K562 (cell line): ENCODE data around the gene ADAMTSL2. TPM values are rescaled to one million over a fixed set of nuclear protein-coding genes. Genes with fewer than 3 reads are reported as not detected.

Experiments
- ATF7 ChIP-seq: fragments of 450-650 bp; IDR thresholded peaks from 2 replicates; pipeline ENCODE4 v1.7.1; 2014; ENCODE audit warnings: mild to moderate bottlenecking, moderate library complexity
- CEBPG ChIP-seq, 3 experiments: fragments of 200-800 bp in 1 of 3; sonication (Bioruptor generic) in 1 of 3; sonication (generic) in 1 of 3; formaldehyde crosslinking in 1 of 3; IDR thresholded peaks in 2 of 3; conservative IDR thresholded peaks in 1 of 3; 2 replicates each; pipeline versions ENCODE4 v1.6.1 to v1.8.0; 2016 to 2022; ENCODE audit warnings: missing compliant biosample characterization in 2 of 3, missing genetic modification characterization in 2 of 3, mild to moderate bottlenecking in 1 of 3, missing genetic modification reagents in 1 of 3
- GATAD2A ChIP-seq: fragments of 450-650 bp; IDR thresholded peaks from 2 replicates; pipeline ENCODE4 v1.6.1; 2017
- HDAC8 ChIP-seq: fragments of 450-650 bp; IDR thresholded peaks from 2 replicates; pipeline ENCODE4 v1.6.1; 2016; ENCODE audit warnings: mild to moderate bottlenecking, missing genetic modification characterization, moderate library complexity, missing compliant biosample characterization
- MTA3 ChIP-seq: fragments of 450-650 bp; formaldehyde crosslinking; IDR thresholded peaks from 2 replicates; pipeline ENCODE4 v1.6.1; 2017; ENCODE audit warnings: mild to moderate bottlenecking, borderline replicate concordance
- PCBP2 ChIP-seq: fragments of 200-400 bp; formaldehyde crosslinking; IDR thresholded peaks from 2 replicates; pipeline ENCODE4 v1.6.1; 2018; ENCODE audit warnings: low read length, low read depth, mild to moderate bottlenecking, moderate library complexity; ENCODE audit not compliant: poor library complexity, severe bottlenecking
- POLR2AphosphoS5 ChIP-seq: IDR thresholded peaks from 2 replicates; pipeline ENCODE4 v1.6.1; 2011; ENCODE audit warnings: mild to moderate bottlenecking, low read depth, low read length, moderate library complexity; ENCODE audit not compliant: control insufficient read depth, insufficient read depth
- RBM25 ChIP-seq: fragments of 200-400 bp; formaldehyde crosslinking; IDR thresholded peaks from 2 replicates; pipeline ENCODE4 v1.6.1; 2018; ENCODE audit warnings: low read length, low read depth, moderate library complexity; ENCODE audit not compliant: severe bottlenecking
- SOX6 ChIP-seq: fragments of 450-650 bp; IDR thresholded peaks from 2 replicates; pipeline ENCODE4 v1.6.1; 2014; ENCODE audit warnings: mild to moderate bottlenecking
- ZBTB34 ChIP-seq: fragments of 250-450 bp; sonication (Bioruptor Pico); IDR thresholded peaks from 2 replicates; pipeline ENCODE4 v1.8.0; 2021; ENCODE audit warnings: mild to moderate bottlenecking, moderate library complexity
- ZNF449 ChIP-seq: fragments of 250-450 bp; sonication (Bioruptor Pico); IDR thresholded peaks from 2 replicates; pipeline ENCODE4 v1.8.0; 2022; ENCODE audit warnings: moderate library complexity, mild to moderate bottlenecking, inconsistent platforms
- polyA plus RNA-seq, 8 experiments: library from polyadenylated mRNA; depleted of rRNA in 4 of 8; stranded (reverse) in 5 of 8; unstranded in 3 of 8; fragments of >200 nt; fragmentation: Nextera tagmentation in 2 of 8; fragmentation: Illumina TruSeq in 1 of 8; extraction: Ambion mirVana in 2 of 8; extraction: Trizol in 1 of 8; gene quantifications; 2 replicates each; pipeline versions ENCODE4 v1.2.1 to v1.2.3, GENCODE V29; 2011 to 2014; ENCODE audit warnings: inconsistent platforms in 1 of 8, missing spikeins in 1 of 8
- total RNA-seq, 7 experiments: library from RNA; depleted of rRNA in 6 of 7; stranded (reverse); fragments of >200 nt in 6 of 7; fragmentation: Illumina TruSeq in 2 of 7; extraction: Trizol in 2 of 7; gene quantifications; 2 replicates each; pipeline versions ENCODE4 v1.2.1 to v1.2.3, GENCODE V29; 2011 to 2021; ENCODE audit warnings: low replicate concordance in 1 of 7

The ADAMTSL2 gene
- total and polyA plus RNA-seq, 9 of the 15 experiments (the other 6 are each of a cell fraction or from before 2014, with no cell fraction given), result 0.04 TPM; not detected in 8

GRCh38 chr9:133556354-133556753, 21.9 kb downstream of the ADAMTSL2 start (continued):
- TF ChIP-seq MTA3, result no peak
- TF ChIP-seq ZBTB34 (CRISPR knock-in tag), result no peak
- no peak for TF ChIP-seq GATAD2A
- TF ChIP-seq CEBPG (CRISPR knock-in tag; IDR thresholded peaks at IDR 0.05), result no peak
- no peak for TF ChIP-seq CEBPG (tag; conservative IDR thresholded peaks at IDR 0.05 in 1 of 2, IDR thresholded peaks at IDR 0.05 in 1 of 2)
- TF ChIP-seq ATF7, result no peak
- no peak for TF ChIP-seq PCBP2
- TF ChIP-seq POLR2AphosphoS5, result no peak
- TF ChIP-seq HDAC8 (tag), result no peak
- no peak for TF ChIP-seq RBM25
- no peak for TF ChIP-seq ZNF449 (CRISPR knock-in tag)
- TF ChIP-seq SOX6, result no peak
